ENCODE measurements around the gene SLIT1.

- TF ChIP-seq POLR2A (IDR thresholded peaks at IDR 0.05) (no peak), CTCF (IDR thresholded peaks at IDR 0.05) (no peak)
Measured at GRCh38 chr10:96984541-96985131, 201.1 kb downstream of the SLIT1 start.
